Measurements from ENCODE around the gene GIMD1. TPM values are rescaled to one million over a fixed set of nuclear protein-coding genes. Genes with fewer than 3 reads are reported as not detected.

GIMD1 gene
- total RNA-seq, 1 experiment from 2014 or later: not detected

DNA sequence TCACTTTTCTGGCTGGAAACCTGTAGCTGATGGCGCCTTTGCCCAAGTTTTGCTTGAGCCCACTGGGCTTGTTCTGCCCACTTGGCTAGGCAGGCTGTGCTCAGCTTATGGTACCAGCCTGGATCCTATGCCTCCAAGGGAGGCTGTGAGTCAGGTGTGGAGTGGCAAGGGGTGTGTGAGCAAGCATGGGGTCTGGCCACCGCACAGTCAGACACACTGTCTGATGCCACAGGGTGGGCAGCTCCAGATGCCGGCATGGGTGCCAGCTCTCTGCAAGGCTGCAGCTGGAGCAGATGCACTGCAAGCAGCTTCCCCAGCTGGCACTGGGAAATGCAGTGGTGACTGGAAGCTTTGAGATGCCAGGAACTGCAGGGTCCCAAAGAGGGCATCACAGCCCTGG, 16.3 kb upstream of the GIMD1 start:
- no peaks in the 10 kb centered on the region for H3K36me3 ChIP-seq (ENCODE audit: control insufficient read depth, insufficient read depth, low read length)
- no TSS peak for BruUV-seq (replicated peaks)
- ATAC-seq (no peak), DNase-seq (ENCODE audit: low read depth, low spot score) (no peak)
- intact Hi-C loops (cut with micrococcal nuclease; ENCODE audit: unreplicated experiment): no loop called here
- no peaks in the 10 kb centered on the region for H3K4me1 ChIP-seq (ENCODE audit: control insufficient read depth, insufficient read depth, low read length)
- H3K9me3 ChIP-seq (ENCODE audit: control insufficient read depth, insufficient read depth, low read depth, low read length): no peaks in the 10 kb centered on the region
- no peak overlapping the region for H3K4me3 ChIP-seq (ENCODE audit: low read depth in 2 of 2, low read length in 2 of 2)
- TF ChIP-seq, protein P1, sequence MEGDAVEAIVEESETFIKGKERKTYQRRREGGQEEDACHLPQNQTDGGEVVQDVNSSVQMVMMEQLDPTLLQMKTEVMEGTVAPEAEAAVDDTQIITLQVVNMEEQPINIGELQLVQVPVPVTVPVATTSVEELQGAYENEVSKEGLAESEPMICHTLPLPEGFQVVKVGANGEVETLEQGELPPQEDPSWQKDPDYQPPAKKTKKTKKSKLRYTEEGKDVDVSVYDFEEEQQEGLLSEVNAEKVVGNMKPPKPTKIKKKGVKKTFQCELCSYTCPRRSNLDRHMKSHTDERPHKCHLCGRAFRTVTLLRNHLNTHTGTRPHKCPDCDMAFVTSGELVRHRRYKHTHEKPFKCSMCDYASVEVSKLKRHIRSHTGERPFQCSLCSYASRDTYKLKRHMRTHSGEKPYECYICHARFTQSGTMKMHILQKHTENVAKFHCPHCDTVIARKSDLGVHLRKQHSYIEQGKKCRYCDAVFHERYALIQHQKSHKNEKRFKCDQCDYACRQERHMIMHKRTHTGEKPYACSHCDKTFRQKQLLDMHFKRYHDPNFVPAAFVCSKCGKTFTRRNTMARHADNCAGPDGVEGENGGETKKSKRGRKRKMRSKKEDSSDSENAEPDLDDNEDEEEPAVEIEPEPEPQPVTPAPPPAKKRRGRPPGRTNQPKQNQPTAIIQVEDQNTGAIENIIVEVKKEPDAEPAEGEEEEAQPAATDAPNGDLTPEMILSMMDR (IDR thresholded peaks at IDR 0.05): no peak
- TF ChIP-seq, protein P2, sequence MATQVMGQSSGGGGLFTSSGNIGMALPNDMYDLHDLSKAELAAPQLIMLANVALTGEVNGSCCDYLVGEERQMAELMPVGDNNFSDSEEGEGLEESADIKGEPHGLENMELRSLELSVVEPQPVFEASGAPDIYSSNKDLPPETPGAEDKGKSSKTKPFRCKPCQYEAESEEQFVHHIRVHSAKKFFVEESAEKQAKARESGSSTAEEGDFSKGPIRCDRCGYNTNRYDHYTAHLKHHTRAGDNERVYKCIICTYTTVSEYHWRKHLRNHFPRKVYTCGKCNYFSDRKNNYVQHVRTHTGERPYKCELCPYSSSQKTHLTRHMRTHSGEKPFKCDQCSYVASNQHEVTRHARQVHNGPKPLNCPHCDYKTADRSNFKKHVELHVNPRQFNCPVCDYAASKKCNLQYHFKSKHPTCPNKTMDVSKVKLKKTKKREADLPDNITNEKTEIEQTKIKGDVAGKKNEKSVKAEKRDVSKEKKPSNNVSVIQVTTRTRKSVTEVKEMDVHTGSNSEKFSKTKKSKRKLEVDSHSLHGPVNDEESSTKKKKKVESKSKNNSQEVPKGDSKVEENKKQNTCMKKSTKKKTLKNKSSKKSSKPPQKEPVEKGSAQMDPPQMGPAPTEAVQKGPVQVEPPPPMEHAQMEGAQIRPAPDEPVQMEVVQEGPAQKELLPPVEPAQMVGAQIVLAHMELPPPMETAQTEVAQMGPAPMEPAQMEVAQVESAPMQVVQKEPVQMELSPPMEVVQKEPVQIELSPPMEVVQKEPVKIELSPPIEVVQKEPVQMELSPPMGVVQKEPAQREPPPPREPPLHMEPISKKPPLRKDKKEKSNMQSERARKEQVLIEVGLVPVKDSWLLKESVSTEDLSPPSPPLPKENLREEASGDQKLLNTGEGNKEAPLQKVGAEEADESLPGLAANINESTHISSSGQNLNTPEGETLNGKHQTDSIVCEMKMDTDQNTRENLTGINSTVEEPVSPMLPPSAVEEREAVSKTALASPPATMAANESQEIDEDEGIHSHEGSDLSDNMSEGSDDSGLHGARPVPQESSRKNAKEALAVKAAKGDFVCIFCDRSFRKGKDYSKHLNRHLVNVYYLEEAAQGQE (IDR thresholded peaks at IDR 0.05; ENCODE audit: insufficient read depth in 1 of 2, low read depth in 2 of 2, low read length in 1 of 2): no peak
- TF ChIP-seq POLR2AphosphoS5 (IDR thresholded peaks at IDR 0.05; ENCODE audit: low read depth, low read length) (no peak), SIN3A (IDR thresholded peaks at IDR 0.05; ENCODE audit: borderline replicate concordance, insufficient read depth, low read depth, low read length) (no peak), TCF7L2 (IDR thresholded peaks at IDR 0.05; ENCODE audit: low read depth, low read length) (no peak)
- ChIA-PET POLR2A (no interaction called here), CTCF (no interaction called here)
- H3K27me3 ChIP-seq (ENCODE audit: control insufficient read depth, insufficient read depth, low read length): no peaks in the 10 kb centered on the region
- H3K27ac ChIP-seq (ENCODE audit: low read length): no peak overlapping the region
- in situ Hi-C loops (cut with HindIII; ENCODE audit: low pct_unique_long_range_greater_than_20kb, low sequenced_read_pairs): no loop called here

DNA sequence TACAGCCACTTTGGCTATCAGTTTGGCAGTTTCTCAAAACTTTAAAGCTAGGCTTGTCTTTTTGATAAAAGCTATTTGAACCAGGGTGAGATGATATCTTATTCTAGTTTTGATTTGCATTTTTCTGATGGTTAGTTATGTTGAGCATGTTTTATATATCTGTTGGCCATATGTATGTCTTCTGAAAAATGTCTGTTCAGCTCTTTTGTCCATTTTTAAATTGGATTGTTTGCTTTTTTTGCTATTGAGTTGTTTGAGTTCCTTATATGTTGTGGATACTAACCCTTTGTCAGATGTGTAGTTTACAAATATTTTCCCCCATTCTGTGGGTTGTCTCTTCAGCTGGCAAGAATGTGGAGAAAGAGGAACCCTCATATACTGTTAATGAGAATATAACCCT, 11.6 kb upstream of the GIMD1 start:
- in situ Hi-C loops (cut with HindIII; ENCODE audit: low pct_unique_long_range_greater_than_20kb, low sequenced_read_pairs): no loop called here
- DNase-seq (ENCODE audit: low read depth, low spot score) (no peak), ATAC-seq (no peak)
- H3K27me3 ChIP-seq (ENCODE audit: control insufficient read depth, insufficient read depth, low read length): no peaks in the 10 kb centered on the region
- TF ChIP-seq TCF7L2 (IDR thresholded peaks at IDR 0.05; ENCODE audit: low read depth, low read length): no peak
- TF ChIP-seq, protein P2 (IDR thresholded peaks at IDR 0.05; ENCODE audit: insufficient read depth in 1 of 2, low read depth in 2 of 2, low read length in 1 of 2): no peak
- TF ChIP-seq SIN3A (IDR thresholded peaks at IDR 0.05; ENCODE audit: borderline replicate concordance, insufficient read depth, low read depth, low read length): no peak
- TF ChIP-seq POLR2AphosphoS5 (IDR thresholded peaks at IDR 0.05; ENCODE audit: low read depth, low read length): no peak
- TF ChIP-seq, protein P1 (IDR thresholded peaks at IDR 0.05): no peak
- H3K4me1 ChIP-seq (ENCODE audit: control insufficient read depth, insufficient read depth, low read length): no peaks in the 10 kb centered on the region
- POLR2A ChIA-PET: no interaction called here
- H3K36me3 ChIP-seq (ENCODE audit: control insufficient read depth, insufficient read depth, low read length): no peaks in the 10 kb centered on the region
- H3K27ac ChIP-seq (ENCODE audit: low read length): no peak overlapping the region
- H3K9me3 ChIP-seq (ENCODE audit: control insufficient read depth, insufficient read depth, low read depth, low read length): no peaks in the 10 kb centered on the region
- no peak overlapping the region for H3K4me3 ChIP-seq (ENCODE audit: low read depth in 2 of 2, low read length in 2 of 2)
- intact Hi-C loops (cut with micrococcal nuclease; ENCODE audit: unreplicated experiment): no loop called here
- CTCF ChIA-PET: no interaction called here
- BruUV-seq (replicated peaks): no TSS peak

Data from Panc1 (cell line).